B cell (primary cell): ENCODE measurements around the gene B4GALT7. TPM values are rescaled to one million over a fixed set of nuclear protein-coding genes. Genes with fewer than 3 reads are reported as not detected.

ENCODE experiments used
- ATAC-seq: fragments of 200-7000 bp; cut with Tn5 transposase; one replicate; pipeline ENCODE4 v1.10.0; 2021; ENCODE audit warnings: low read depth, mild to moderate bottlenecking, moderate number of reproducible peaks, moderate library complexity
- CTCF ChIA-PET: fragments of 350-600 bp; sonication (Branson Sonifier 250); formaldehyde crosslinking; loops from one replicate; lab custom pipeline; 2021; ENCODE audit warnings: antibody characterized with exemption, inconsistent platforms; lab: Charles Lee
- POLR2A ChIA-PET: fragments of 350-600 bp; sonication (Branson Sonifier 250); formaldehyde crosslinking; loops from one replicate; lab custom pipeline; 2021; ENCODE audit warnings: antibody characterized with exemption; lab: Charles Lee
- DNase-seq: peaks from one replicate; pipeline ENCODE4 v3.0.0; 2013
- H2AFZ ChIP-seq: 2 replicates; pipeline ENCODE4 v1.6.1; 2012; ENCODE audit warnings: mild to moderate bottlenecking, low read depth, low read length; ENCODE audit not compliant: insufficient read depth, poor library complexity, severe bottlenecking
- H3K27ac ChIP-seq, 2 donors: 1 replicate in 1 of 2; 2 replicates in 1 of 2; pipeline ENCODE4 v1.5.1; 2012 to 2013; ENCODE audit warnings: low read length in 2 of 2, mild to moderate bottlenecking in 2 of 2, moderate library complexity in 1 of 2
- H3K27me3 ChIP-seq, 4 experiments: fragments of 200-600 bp in 1 of 4; sonication (generic) in 1 of 4; replicated peaks in 1 of 4; 1 replicate in 2 of 4; 2 replicates in 2 of 4; pipeline versions ENCODE4 v1.6.1 to v1.7.0; 2013 to 2016; ENCODE audit warnings: low read length in 3 of 4, mild to moderate bottlenecking in 2 of 4, mixed read lengths in 1 of 4, moderate library complexity in 1 of 4; ENCODE audit not compliant: insufficient read depth in 4 of 4, control insufficient read depth in 3 of 4; ENCODE audit errors: control extremely low read depth in 1 of 4
- H3K36me3 ChIP-seq, 2 experiments: replicated peaks in 1 of 2; 1 replicate in 1 of 2; 2 replicates in 1 of 2; pipeline versions ENCODE4 v1.6.1 to v1.7.1; 2013; ENCODE audit warnings: low read length in 1 of 2; ENCODE audit not compliant: insufficient read depth in 2 of 2, control insufficient read depth in 1 of 2; ENCODE audit errors: control extremely low read depth in 1 of 2, extremely low read depth in 1 of 2
- H3K4me1 ChIP-seq, 2 donors: fragments of 200-600 bp in 1 of 2; sonication (generic) in 1 of 2; 1 replicate in 1 of 2; 2 replicates in 1 of 2; pipeline versions ENCODE4 v1.5.1 to v1.6.1; 2013 to 2017; ENCODE audit warnings: low read length in 2 of 2; ENCODE audit not compliant: control insufficient read depth in 2 of 2, insufficient read depth in 2 of 2
- H3K4me2 ChIP-seq: replicated peaks from 2 replicates; pipeline ENCODE3; 2012; ENCODE audit warnings: mild to moderate bottlenecking, low read depth, low read length; ENCODE audit not compliant: poor library complexity, severe bottlenecking
- H3K4me3 ChIP-seq, 5 experiments: fragments of 200-600 bp in 1 of 5; sonication (generic) in 1 of 5; 1 replicate in 3 of 5; 2 replicates in 2 of 5; pipeline versions ENCODE4 v1.5.1 to v1.7.0; 2011 to 2016; ENCODE audit warnings: low read length in 4 of 5, mild to moderate bottlenecking in 4 of 5, low read depth in 2 of 5, control low read depth in 1 of 5, moderate library complexity in 1 of 5; ENCODE audit not compliant: insufficient read depth in 1 of 5; ENCODE audit errors: control extremely low read depth in 1 of 5, extremely low read depth in 1 of 5
- H3K79me2 ChIP-seq: fragments of 200-600 bp; sonication (generic); one replicate; pipeline ENCODE4 v1.6.0; 2016; ENCODE audit warnings: low read length; ENCODE audit not compliant: control insufficient read depth, insufficient read depth
- H3K9ac ChIP-seq: fragments of 200-600 bp; sonication (generic); 2 replicates; pipeline ENCODE4 v1.6.1; 2017; ENCODE audit warnings: mild to moderate bottlenecking, low read length, moderate library complexity
- H3K9me3 ChIP-seq, 3 donors: one replicate each; pipeline versions ENCODE4 v1.6.1 to v1.7.1; 2013; ENCODE audit warnings: low read length in 2 of 3; ENCODE audit not compliant: control insufficient read depth in 2 of 3, insufficient read depth in 1 of 3; ENCODE audit errors: control extremely low read depth in 1 of 3
- H4K20me1 ChIP-seq: 2 replicates; pipeline ENCODE4 v1.6.0; 2012; ENCODE audit warnings: mild to moderate bottlenecking, low read length; ENCODE audit not compliant: insufficient read depth, control insufficient read depth, poor library complexity, severe bottlenecking
- H3K27ac Mint-ChIP-seq: one replicate; pipeline ENCODE4 v1.8.0; 2021; ENCODE audit warnings: mixed read lengths
- H3K27me3 Mint-ChIP-seq: one replicate; pipeline ENCODE4 v1.8.0; 2021; ENCODE audit warnings: mixed read lengths
- H3K4me1 Mint-ChIP-seq: one replicate; pipeline ENCODE4 v1.8.0; 2021; ENCODE audit warnings: mixed read lengths
- H3K4me3 Mint-ChIP-seq: one replicate; pipeline ENCODE4 v1.8.0; 2021; ENCODE audit warnings: mixed read lengths
- H3K9me3 Mint-ChIP-seq: one replicate; pipeline ENCODE4 v1.8.0; 2022; ENCODE audit warnings: mixed read lengths; ENCODE audit not compliant: insufficient read depth
- EZH2 ChIP-seq: IDR thresholded peaks from 2 replicates; pipeline ENCODE4 v1.6.1; 2012; ENCODE audit warnings: borderline replicate concordance, low read depth, mild to moderate bottlenecking, moderate library complexity, low read length; ENCODE audit not compliant: insufficient read depth, poor library complexity, severe bottlenecking
- WGBS: methylation state at CpG from one replicate; pipeline ENCODE4 v1.1.5; 2013; ENCODE audit warnings: missing lambda C conversion rate; ENCODE audit not compliant: insufficient coverage; 5-methylcytosine and 5-hydroxymethylcytosine counted together
- intact Hi-C: fragments of 100-400 bp; cut with micrococcal nuclease; formaldehyde crosslinking; loops from one replicate; pipeline ENCODE4 v1.10.0; 2022
- polyA plus RNA-seq: library from polyadenylated mRNA; depleted of rRNA; stranded (reverse); fragments of >200 nt; gene quantifications from 2 replicates; pipeline ENCODE4 v1.2.3, GENCODE V29; 2012
- total RNA-seq, 2 donors: library from RNA; stranded (reverse); fragments of 120-200 nt in 1 of 2; gene quantifications; 1 replicate in 1 of 2; 2 replicates in 1 of 2; pipeline versions ENCODE4 v1.2.3 to v1.2.4, GENCODE V29; 2013 to 2022
- TF ChIP-seq, protein P1 (sequence below): fragments of 200-600 bp; IDR thresholded peaks from one replicate; pipeline ENCODE4 v1.8.0; 2022; ENCODE audit warnings: antibody characterized with exemption, mild to moderate bottlenecking

The B4GALT7 gene
- total and polyA plus RNA-seq, 2 donors (not counting 1 experiment from before 2014, with no cell fraction given): 27.0 to 41.8 TPM

DNA sequence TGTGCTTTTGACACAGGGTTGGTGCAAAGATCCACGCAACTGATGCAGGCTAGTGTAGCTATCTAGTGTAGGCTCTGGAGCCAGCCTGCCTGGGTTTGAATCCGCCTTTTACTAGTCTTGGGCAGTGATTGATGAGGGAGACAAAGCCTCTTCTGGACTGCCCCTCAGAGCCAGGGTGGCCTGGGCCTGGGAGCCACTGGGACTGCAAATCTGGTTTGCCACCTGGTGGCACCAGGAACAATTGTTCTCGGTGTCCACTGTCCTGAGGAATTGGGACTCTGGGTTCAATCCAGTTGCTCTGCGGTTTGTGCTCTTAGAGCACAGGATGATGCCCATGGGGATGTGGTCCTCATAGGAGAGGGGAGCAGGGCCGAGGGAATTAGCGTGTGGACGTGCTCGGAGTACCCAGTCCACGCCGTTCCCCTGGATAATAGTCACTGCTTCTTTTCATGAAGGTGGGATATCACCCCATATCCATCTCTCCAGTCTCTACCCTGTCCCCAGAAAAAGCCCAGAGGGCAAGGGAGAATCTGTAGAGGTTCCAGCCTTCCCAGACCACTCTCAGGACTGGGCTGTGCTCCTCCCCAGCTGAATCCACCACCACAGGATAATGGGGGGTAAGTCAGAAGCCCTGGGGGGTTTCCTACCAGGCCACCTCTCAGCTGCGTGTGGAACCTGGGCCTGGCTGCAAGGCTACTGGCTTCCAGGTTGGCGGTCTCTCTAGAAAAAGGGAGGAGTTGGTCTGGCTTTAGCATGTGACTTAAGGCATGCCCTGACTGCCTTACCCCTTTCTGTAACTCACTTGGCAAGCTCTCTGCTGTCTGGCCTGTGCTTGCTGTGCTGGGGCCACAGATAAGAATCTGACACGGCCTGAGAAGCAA is 1.9 kb downstream of the B4GALT7 start:
- H3K27me3 Mint-ChIP-seq: no peaks in the 10 kb centered on the region
- H3K4me3 Mint-ChIP-seq: peak overlapping the region; percentile 95
- no peak overlapping the region for H3K4me2 ChIP-seq
- H3K4me3 ChIP-seq: no peak overlapping the region
- intact Hi-C loops: loop anchor here (2.0 to 10.0 kb wide), 4 partner anchors 47 to 300 kb away; partner anchors contain the start of genes F12, FAM193B, LMAN2 and PFN3
- H3K27me3 ChIP-seq: no peaks in the 10 kb centered on the region
- H3K27ac Mint-ChIP-seq: peak overlapping the region; percentile 78
- H3K4me1 ChIP-seq: peaks cover 14 to 27% of the 10 kb centered on the region in 2 donors
- H3K4me1 Mint-ChIP-seq: peaks cover 35% of the 10 kb centered on the region
- H3K27ac ChIP-seq: peak overlapping the region in 1 of 2 donors; percentile 94
- no peaks in the 10 kb centered on the region for H3K9me3 ChIP-seq
- no peaks in the 10 kb centered on the region for H3K9me3 Mint-ChIP-seq
- WGBS: 96% methylated on average over 8 of the region's 13 CpGs
- no peak for TF ChIP-seq EZH2
- TF ChIP-seq, protein P1, sequence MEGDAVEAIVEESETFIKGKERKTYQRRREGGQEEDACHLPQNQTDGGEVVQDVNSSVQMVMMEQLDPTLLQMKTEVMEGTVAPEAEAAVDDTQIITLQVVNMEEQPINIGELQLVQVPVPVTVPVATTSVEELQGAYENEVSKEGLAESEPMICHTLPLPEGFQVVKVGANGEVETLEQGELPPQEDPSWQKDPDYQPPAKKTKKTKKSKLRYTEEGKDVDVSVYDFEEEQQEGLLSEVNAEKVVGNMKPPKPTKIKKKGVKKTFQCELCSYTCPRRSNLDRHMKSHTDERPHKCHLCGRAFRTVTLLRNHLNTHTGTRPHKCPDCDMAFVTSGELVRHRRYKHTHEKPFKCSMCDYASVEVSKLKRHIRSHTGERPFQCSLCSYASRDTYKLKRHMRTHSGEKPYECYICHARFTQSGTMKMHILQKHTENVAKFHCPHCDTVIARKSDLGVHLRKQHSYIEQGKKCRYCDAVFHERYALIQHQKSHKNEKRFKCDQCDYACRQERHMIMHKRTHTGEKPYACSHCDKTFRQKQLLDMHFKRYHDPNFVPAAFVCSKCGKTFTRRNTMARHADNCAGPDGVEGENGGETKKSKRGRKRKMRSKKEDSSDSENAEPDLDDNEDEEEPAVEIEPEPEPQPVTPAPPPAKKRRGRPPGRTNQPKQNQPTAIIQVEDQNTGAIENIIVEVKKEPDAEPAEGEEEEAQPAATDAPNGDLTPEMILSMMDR: no peak
- H3K9ac ChIP-seq: no peak overlapping the region
- ChIA-PET CTCF (interaction anchor here (1.2 kb wide), 2 partner anchors 9 to 198 kb away, joined by 3 to 4 read pairs; partner anchors contain the start of gene TMED9), POLR2A (no interaction called here)
- no peaks in the 10 kb centered on the region for H3K36me3 ChIP-seq
- H2AFZ ChIP-seq: no peak overlapping the region
- no peak for ATAC-seq
- no peaks in the 10 kb centered on the region for H3K79me2 ChIP-seq
- H4K20me1 ChIP-seq: no peaks in the 10 kb centered on the region
- DNase-seq: no peak

DNA sequence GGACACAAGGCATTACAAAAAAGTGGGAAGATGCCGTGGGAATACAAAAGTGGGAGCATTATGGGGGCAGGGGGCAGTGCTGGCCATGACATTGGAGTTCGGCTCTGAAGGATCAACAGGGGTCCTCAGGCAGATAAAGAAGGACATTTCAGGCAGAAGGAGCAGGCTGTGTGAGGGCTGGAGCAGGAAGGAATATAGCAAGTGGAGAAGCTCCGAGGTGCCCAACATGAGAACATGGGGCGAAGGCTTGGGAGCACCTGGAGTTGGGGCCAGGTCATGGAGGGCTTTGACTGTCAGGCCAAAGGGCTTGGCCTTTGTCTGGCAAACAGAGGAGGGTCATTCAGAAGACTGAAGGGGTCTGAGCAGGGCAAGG is 2.5 kb downstream of the B4GALT7 start:
- Histone ChIP-seq H3K27ac (no peak overlapping the region), H3K9me3 (no peaks in the 10 kb centered on the region), H3K4me2 (no peak overlapping the region), H3K9ac (no peak overlapping the region), H3K4me1 (peaks cover 18 to 32% of the 10 kb centered on the region in 2 donors), H3K4me3 (no peak overlapping the region), H3K79me2 (no peaks in the 10 kb centered on the region), H4K20me1 (no peaks in the 10 kb centered on the region), H2AFZ (no peak overlapping the region), H3K36me3 (no peaks in the 10 kb centered on the region), H3K27me3 (no peaks in the 10 kb centered on the region)
- Mint-ChIP-seq H3K4me3 (no peak overlapping the region), H3K4me1 (peaks cover 40% of the 10 kb centered on the region), H3K27me3 (no peaks in the 10 kb centered on the region), H3K27ac (no peak overlapping the region), H3K9me3 (no peaks in the 10 kb centered on the region)
- intact Hi-C loops: loop anchor here (5.0 to 10.0 kb wide), 2 partner anchors 198 to 300 kb away; partner anchors contain the start of genes F12, PFN3, PRELID1 and RAB24
- DNase-seq (no peak), ATAC-seq (no peak)
- TF ChIP-seq, protein P1: no peak
- no peak for TF ChIP-seq EZH2
- 96% methylated on average over 4 of the region's 4 CpGs for WGBS
- CTCF ChIA-PET: interaction anchor here (0.9 to 1.1 kb wide), 2 partner anchors 87 to 599 kb away, joined by 3 read pairs; no protein-coding TSS in a partner anchor
- POLR2A ChIA-PET: interaction anchor here (0.6 kb wide), 1 partner anchor 25 kb away, joined by 3 read pairs; no protein-coding TSS in a partner anchor
